Muscle of back (tissue), 13 donors: Measurements from ENCODE around the gene OOSP4A. TPM values are rescaled to one million over a fixed set of nuclear protein-coding genes. Genes with fewer than 3 reads are reported as not detected.

Experiments
- DNase-seq, 3 donors: peaks; one replicate each; pipeline versions ENCODE4 v3.0.0 to v3.0.0-alpha.2; 2013
- long read RNA-seq, 9 donors: transcript quantifications; one replicate each; lab custom pipeline, GENCODE V29; 2026
- polyA plus RNA-seq, 10 donors: library from polyadenylated mRNA; unstranded; fragments of 120-200 nt; gene quantifications; one replicate each; pipeline ENCODE4 v1.2.1, GENCODE V29; 2013; ENCODE audit not compliant: insufficient read length in 10 of 10

Gene OOSP4A
- polyA plus RNA-seq, result not detected
- long read RNA-seq, donor 1, result 0 reads
- long read RNA-seq, donor 2, result 0 reads
- long read RNA-seq, donor 3, result 0 reads
- long read RNA-seq, donor 4, result 0 reads
- long read RNA-seq, donor 5, result 0 reads
- long read RNA-seq, donor 6, result 0 reads
- long read RNA-seq, donor 7, result 0 reads
- long read RNA-seq, donor 8, result 0 reads
- long read RNA-seq, donor 9, result 0 reads

- DNase-seq, result no peak
These were observed at the start of gene OOSP4A for GRCh38 chr11:59963733-59964132. OOSP4A (plus strand) TSS chr11:59964033; CDS start chr11:59964033, 0 bp downstream.

GRCh38 chr11:59918480-59918879, 45.4 kb upstream of the OOSP4A start:
- DNase-seq, result no peak

DNA sequence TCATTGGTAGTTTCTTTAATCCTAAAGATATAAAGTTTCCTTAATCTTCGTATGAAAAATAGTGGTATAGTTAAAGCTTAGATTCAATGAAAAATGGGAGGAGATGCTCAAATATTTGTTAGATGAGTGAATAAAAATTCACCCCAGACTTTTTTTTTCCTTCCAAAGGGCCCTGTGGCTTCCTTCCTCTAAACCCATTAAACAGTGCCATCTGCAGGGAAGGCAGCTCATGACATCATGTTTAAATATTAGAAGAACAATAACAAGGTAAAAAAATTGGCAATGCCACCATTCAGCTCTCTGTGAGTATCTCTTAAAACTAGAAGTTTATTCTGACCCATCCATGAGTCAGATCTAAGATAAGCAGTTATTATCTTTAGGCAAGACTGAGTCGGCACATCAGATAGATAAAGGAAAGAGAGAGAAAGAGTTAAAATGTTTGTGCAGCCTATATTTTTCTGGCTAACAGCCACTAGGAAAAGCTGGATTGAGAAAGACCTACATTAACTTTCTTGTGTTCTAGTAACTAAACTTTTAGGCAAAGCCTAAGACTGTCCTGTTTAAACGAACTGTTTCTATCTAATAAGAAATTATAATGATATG, 44.7 kb upstream of the OOSP4A start:
- DNase-seq, result peak in 1 of 3 donors; percentile 7

- DNase-seq, result peak in 1 of 3 donors; percentile 2
These were observed 40.0 kb upstream of the OOSP4A start for GRCh38 chr11:59923813-59924212.

DNA sequence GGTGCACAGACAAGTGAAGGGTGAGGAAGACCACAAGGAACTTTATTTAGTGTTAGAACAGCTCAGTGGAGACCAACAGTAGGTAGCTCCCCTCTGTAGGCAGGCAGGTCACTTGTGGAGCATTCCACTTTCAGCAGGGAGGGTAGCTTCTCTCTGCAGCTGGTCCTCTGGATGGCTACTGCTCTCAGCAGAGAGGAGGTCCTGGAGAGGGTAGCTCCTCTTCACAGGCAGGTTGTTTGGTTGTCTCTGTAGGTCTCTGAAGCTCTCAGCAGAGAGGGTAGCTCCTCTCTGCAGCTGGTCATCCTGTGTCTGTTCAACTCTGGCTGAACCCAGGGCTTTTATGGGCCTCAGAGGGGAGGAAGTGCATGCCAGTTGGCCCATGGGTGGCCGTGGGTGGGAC, 32.1 kb upstream of the OOSP4A start:
- no peak for DNase-seq

DNA sequence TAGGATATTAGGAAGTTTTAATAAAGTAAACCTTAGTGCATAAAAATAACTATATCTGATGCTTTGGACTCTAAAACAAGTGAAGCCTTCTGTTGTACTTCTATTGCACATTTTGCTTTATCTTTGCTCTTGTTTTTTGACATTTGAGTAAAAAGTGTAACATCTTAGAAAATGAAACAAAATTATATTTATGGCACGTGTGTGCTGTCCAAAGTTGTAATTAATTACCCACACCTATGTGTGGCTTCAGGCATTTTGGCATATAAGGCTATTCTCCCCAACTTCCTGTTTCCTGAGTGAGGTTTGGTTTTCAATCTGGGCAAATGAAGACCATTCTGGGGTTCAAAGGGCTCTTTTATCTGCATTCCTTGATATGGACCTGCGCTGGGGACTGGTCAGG, 25.7 kb upstream of the OOSP4A start, which contains the start of gene OOSP1:
Gene OOSP1 (plus strand): TSS at position 301 of the 400 bp plus-strand sequence. CDS start 23 bp downstream, at position 324.
- no peak for DNase-seq

DNA sequence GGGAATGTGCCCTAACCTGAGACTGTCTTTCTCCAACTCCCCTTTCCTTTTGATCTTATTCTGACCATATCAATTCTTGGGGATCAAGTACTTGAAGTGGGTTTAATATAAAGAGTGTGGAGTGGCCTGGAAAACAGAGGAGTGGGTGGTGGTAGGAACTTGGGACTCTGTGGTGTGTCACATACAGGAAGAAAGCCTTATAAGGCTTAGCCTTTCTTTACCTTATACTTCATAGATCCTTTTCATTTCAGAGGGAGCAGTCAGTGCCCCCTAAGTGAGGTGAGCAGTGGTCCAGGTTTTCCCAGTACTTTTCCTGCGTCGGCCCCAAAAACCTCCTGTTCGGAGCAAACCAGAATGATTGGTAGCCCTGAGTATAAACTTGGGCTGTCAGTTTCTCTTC, 25.1 kb upstream of the OOSP4A start:
- no peak for DNase-seq

- DNase-seq, result no peak
These were observed 24.4 kb upstream of the OOSP4A start for GRCh38 chr11:59939482-59939881.

DNA sequence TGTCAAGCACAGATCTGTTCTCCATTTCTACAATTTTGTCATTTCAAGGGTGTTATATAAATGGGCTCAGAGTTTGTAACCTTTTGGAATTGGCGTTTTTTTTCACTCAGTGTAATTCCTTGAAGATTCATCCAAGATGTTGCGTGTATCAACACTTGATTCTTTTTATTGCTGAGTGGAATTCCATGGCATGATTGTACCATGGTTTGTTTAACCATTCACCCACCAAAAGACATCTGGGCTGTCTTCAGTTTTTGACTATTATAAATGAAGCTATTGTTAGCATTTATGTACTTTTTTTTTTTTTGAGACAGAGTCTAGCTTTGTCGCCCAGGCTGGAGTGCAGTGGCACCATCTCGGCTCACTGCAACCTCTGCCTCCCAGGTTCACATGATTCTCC, 22.7 kb upstream of the OOSP4A start:
- DNase-seq, result no peak

GRCh38 chr11:59943997-59944714, 19.7 kb upstream of the OOSP4A start:
- DNase-seq, result no peak

DNA sequence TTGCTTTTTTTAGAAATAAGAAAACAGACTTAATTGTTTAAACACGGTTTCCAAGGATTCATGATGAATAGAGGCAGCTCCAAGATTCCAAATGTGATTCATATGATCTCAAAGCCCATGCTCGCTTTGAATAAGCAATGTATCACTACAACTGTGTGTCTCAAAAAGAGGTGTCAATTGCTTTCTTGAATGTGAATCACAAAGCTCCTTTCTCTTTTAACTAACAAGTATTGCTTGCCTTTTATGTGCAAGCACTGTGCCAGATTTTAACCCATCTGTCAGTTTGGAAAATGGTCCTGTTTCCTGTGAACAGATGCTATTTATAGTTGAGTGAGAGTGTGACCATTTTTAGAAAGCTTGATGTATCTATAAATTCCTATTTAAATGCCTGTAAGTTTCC, 19.1 kb upstream of the OOSP4A start:
- no peak for DNase-seq

GRCh38 chr11:59953463-59954218, 10.2 kb upstream of the OOSP4A start:
- no peak for DNase-seq

DNA sequence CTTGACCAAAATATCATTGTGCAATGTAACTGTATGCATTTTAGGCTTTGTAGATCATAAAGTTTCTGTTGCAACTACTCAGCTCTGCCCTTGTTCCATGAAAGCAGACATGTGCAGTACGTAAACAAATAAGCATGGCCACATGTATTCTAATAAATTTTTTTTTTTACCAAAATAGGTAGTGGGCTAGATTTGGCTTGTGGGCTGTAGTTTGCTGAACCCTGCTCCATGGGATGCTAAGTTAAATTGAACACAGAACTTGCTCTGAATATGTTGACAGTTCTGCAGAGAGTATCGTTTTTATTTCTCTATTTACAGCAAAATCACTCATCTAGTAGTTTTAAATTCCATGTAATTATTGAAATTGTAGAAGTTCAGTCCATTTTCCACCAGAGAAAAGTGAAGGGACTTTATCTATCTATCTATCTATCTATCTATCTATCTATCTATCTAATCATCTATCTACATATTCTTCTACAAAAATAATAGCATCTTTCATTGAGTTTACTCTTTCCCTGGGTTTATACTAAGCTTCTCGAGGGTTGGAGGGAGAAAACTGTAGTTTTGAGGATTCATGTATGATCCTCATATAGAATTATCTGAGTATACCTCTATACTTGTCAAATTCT, 9.5 kb upstream of the OOSP4A start:
- no peak for DNase-seq

DNA sequence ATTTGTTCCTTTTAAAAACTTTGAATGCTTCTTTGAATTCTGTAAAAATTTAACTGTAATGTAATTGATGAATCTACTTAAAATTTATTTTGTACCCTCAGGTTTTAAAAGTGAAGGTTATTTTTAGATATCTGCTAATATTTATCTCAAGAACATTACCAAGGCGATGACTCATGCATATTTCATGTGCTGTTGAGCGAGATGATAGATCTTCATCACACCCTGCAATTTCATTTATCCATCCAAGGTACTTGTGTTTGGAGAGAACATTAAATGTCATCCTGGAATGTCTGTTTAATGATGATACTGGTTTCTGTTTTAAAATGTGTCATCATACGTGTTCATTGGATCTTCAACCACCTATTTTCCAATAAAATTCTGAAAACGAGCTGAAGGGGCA, 6.7 kb upstream of the OOSP4A start:
- DNase-seq, result no peak

DNA sequence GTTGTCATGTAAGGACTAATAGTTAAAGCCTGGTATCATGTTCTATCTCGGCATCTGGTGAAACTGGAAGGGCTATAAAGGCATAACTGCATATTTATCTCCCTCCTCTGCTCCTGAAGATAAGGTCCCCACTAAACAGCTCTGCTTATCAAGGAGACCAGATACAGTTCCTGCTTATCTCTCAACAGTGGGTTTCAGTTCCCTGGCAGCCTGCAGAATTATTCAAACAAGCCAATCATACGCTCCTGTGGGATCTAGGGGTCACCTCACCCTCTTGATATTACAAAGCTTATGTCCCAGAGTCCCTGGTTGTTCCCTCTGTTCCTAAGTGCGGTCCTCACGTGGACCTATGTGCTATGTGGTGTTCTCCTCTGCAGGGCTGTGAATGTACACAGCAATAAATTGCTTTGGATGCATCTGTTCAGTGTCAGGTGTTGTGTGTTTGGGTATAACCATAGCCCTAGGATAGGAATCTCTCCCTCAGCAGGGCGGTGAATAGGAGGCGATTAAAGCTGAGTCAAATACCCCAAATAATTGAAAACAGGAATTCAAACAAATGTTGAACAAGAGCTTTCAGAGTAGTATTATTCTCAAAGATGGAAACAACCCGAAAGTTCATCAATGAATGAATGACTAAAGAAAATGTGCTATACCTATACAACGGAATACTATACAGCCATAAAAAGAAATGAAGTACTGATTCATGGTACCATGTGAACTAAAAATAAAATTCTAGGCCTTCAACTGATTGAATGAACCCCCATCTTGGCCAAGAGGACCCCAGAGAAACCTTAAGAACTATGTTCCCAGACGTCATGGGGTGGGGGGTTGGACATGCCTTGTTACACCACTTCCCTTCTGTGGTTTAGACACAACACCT, 3.1 kb upstream of the OOSP4A start:
- DNase-seq, result no peak

- no peak for DNase-seq
These were observed 1.7 kb upstream of the OOSP4A start for GRCh38 chr11:59962107-59962482.

DNA sequence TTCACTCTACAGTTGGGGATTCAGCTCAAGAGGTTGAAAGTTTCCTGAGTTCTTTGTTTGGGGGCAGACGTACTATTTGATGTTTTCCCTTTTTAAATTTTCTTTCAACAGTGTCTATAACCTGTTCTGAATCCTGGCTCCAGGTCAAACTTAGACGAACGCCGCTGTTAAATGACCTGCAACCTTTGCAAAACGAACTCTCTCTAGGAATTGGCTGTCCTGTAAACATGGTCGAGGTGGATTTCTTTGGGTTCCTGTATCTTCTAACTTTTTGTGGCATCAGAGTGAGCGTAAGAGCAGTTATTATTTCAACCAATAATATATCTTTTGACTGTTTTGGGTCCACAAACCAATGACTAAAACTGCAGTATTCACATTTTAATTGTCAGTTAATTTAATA, 1.6 kb downstream of the OOSP4A start:
- no peak for DNase-seq

GRCh38 chr11:59966201-59966600, 2.4 kb downstream of the OOSP4A start:
- DNase-seq, result no peak

DNA sequence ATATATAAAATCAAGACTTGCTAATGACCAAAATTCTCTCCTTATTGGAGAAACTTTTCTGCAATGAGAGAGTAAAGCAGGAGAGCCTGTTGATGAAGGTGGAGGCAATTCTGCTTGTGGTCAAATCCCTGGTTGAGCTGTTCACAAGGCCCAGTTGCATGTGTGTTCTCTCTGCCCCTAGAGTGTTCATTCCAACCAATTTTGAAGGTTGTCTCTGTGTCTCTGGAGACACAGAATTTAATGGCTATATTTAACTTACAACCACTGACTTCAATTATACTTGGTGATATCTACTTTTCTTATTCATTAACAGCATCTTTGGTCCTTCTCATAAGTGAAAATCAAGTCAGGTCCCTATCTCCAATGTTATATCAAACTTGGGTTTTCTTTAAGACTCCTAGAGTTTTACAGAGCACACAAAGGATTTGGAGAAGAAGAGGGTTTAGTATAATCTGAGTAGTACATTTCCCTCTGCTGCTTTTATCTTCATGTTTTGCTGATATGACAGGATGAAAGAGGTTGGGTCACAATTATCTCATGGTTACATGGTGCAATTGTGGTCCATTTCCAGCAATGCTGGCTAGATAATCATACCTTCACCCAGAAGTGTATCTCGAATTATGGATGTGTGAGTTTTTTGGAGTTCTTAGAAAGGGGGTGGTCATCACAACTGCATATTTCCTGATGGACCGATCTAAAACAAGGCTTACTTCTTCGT, 4.0 kb downstream of the OOSP4A start:
- no peak for DNase-seq

GRCh38 chr11:59968395-59968783, 4.6 kb downstream of the OOSP4A start:
- no peak for DNase-seq
